Osteoblast (primary cell): ENCODE measurements around the gene ACY1. TPM values are rescaled to one million over a fixed set of nuclear protein-coding genes. Genes with fewer than 3 reads are reported as not detected.

Source experiments
- DNase-seq: peaks from one replicate; pipeline ENCODE4 v3.0.0; 2011; ENCODE audit warnings: low spot score, mixed read lengths; ENCODE audit not compliant: insufficient read length; ENCODE audit errors: missing footprints
- H2AFZ ChIP-seq: 2 replicates; pipeline ENCODE4 v1.6.0; 2011; ENCODE audit warnings: mild to moderate bottlenecking, low read length
- H3K27ac ChIP-seq: 2 replicates; pipeline ENCODE4 v1.5.1; 2011; ENCODE audit warnings: mild to moderate bottlenecking, low read depth, low read length, moderate library complexity
- H3K27me3 ChIP-seq: 2 replicates; pipeline ENCODE4 v1.6.0; 2012; ENCODE audit warnings: mild to moderate bottlenecking, control low read depth, inconsistent platforms, low read length, moderate library complexity; ENCODE audit not compliant: insufficient read depth
- H3K36me3 ChIP-seq: 2 replicates; pipeline ENCODE4 v1.5.1; 2011; ENCODE audit warnings: mild to moderate bottlenecking, low read length, control low read depth, moderate library complexity; ENCODE audit not compliant: insufficient read depth
- H3K4me1 ChIP-seq: 2 replicates; pipeline ENCODE4 v1.5.1; 2011; ENCODE audit warnings: mild to moderate bottlenecking, low read length, control low read depth, moderate library complexity; ENCODE audit not compliant: insufficient read depth
- H3K4me2 ChIP-seq: 2 replicates; pipeline ENCODE4 v1.6.0; 2011; ENCODE audit warnings: mild to moderate bottlenecking, low read length; ENCODE audit not compliant: insufficient read depth
- H3K4me3 ChIP-seq: fragments of 200-600 bp; sonication (generic); 3 replicates; pipeline ENCODE4 v1.5.1; 2012; ENCODE audit warnings: mild to moderate bottlenecking, low read length, inconsistent platforms; ENCODE audit not compliant: insufficient read depth
- H3K79me2 ChIP-seq: 2 replicates; pipeline ENCODE4 v1.6.0; 2012; ENCODE audit warnings: mild to moderate bottlenecking, low read length, control low read depth, inconsistent platforms; ENCODE audit not compliant: insufficient read depth
- H3K9me3 ChIP-seq: 2 replicates; pipeline ENCODE4 v1.5.1; 2011; ENCODE audit warnings: low read depth, low read length, control low read depth
- H4K20me1 ChIP-seq: 2 replicates; pipeline ENCODE4 v1.6.0; 2012; ENCODE audit warnings: mild to moderate bottlenecking, low read length, control low read depth; ENCODE audit not compliant: insufficient read depth
- total RNA-seq: library from RNA; depleted of rRNA; stranded (reverse); fragments of >200 nt; gene quantifications from 2 replicates; pipeline ENCODE4 v1.2.3, GENCODE V29; 2012
- TF ChIP-seq, protein P1 (sequence below): IDR thresholded peaks from 2 replicates; pipeline ENCODE4 v1.5.1; 2011; ENCODE audit warnings: mild to moderate bottlenecking, low read depth, low read length, moderate library complexity; ENCODE audit errors: extremely low read depth

Gene ACY1
- total RNA-seq, 1 donor, result 37.6 TPM

DNA sequence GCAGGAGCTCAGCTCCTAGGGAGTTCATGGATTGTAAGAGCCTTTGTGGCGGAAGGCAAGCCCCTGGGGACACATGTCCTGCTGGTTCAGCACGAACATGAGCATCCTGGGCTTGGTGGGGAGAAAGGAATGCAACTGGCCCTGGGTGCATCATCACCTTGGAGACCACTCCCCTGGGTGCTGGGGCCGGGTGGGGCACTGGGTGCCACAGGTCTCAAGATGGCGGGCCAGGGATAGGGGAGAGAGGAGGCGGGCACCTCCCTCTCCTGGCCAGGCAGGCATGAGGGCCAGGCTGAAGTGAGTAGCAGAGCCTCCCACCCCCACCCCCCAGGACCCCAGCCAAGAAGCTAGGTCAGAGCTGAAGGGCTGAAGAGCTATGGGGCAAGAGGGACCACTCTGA lies 16.8 kb upstream of the ACY1 start:
- Histone ChIP-seq H3K4me3 (peak overlapping the region; percentile 78), H3K27ac (no peak overlapping the region), H3K36me3 (no peaks in the 10 kb centered on the region), H3K9me3 (no peaks in the 10 kb centered on the region), H2AFZ (peak overlapping the region; percentile 51), H3K27me3 (no peaks in the 10 kb centered on the region), H4K20me1 (peaks cover 28% of the 10 kb centered on the region), H3K79me2 (peaks cover 14% of the 10 kb centered on the region), H3K4me2 (peak overlapping the region; percentile 92), H3K4me1 (peaks cover 9% of the 10 kb centered on the region)
- peak; percentile 73 for DNase-seq
- TF ChIP-seq, protein P1, sequence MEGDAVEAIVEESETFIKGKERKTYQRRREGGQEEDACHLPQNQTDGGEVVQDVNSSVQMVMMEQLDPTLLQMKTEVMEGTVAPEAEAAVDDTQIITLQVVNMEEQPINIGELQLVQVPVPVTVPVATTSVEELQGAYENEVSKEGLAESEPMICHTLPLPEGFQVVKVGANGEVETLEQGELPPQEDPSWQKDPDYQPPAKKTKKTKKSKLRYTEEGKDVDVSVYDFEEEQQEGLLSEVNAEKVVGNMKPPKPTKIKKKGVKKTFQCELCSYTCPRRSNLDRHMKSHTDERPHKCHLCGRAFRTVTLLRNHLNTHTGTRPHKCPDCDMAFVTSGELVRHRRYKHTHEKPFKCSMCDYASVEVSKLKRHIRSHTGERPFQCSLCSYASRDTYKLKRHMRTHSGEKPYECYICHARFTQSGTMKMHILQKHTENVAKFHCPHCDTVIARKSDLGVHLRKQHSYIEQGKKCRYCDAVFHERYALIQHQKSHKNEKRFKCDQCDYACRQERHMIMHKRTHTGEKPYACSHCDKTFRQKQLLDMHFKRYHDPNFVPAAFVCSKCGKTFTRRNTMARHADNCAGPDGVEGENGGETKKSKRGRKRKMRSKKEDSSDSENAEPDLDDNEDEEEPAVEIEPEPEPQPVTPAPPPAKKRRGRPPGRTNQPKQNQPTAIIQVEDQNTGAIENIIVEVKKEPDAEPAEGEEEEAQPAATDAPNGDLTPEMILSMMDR, result no peak

DNA sequence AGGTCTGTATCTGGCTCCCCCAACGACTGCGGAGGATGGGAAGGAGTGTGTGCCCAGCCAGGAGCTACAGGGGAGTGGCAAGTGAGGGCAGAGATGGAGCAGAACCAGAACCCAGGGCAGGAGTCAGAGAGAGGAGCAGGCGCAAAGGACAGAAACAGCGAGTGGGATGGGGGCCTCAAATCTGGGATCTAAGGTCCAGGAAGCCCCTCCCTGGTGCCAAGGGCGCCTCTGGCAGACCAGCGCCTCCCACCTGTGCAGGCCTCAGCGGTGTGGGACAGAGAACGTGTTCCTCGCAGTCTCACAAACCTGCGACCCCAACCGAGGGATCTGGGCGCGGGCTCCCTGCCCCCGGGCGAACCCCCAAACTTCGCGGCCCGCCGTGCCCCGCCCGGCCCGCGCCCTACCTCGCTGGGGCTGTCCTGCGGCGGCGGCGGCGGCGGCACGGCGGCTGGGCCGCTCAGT lies 16.4 kb upstream of the ACY1 start:
- no peak for DNase-seq
- Histone ChIP-seq H3K4me3 (peak overlapping the region; percentile 78), H3K9me3 (no peaks in the 10 kb centered on the region), H3K4me2 (peak overlapping the region; percentile 92), H3K27ac (no peak overlapping the region), H3K79me2 (peaks cover 15% of the 10 kb centered on the region), H3K4me1 (peaks cover 9% of the 10 kb centered on the region), H3K36me3 (no peaks in the 10 kb centered on the region), H2AFZ (peak overlapping the region; percentile 51), H4K20me1 (peaks cover 23% of the 10 kb centered on the region), H3K27me3 (no peaks in the 10 kb centered on the region)
- TF ChIP-seq, protein P1, result no peak

DNA sequence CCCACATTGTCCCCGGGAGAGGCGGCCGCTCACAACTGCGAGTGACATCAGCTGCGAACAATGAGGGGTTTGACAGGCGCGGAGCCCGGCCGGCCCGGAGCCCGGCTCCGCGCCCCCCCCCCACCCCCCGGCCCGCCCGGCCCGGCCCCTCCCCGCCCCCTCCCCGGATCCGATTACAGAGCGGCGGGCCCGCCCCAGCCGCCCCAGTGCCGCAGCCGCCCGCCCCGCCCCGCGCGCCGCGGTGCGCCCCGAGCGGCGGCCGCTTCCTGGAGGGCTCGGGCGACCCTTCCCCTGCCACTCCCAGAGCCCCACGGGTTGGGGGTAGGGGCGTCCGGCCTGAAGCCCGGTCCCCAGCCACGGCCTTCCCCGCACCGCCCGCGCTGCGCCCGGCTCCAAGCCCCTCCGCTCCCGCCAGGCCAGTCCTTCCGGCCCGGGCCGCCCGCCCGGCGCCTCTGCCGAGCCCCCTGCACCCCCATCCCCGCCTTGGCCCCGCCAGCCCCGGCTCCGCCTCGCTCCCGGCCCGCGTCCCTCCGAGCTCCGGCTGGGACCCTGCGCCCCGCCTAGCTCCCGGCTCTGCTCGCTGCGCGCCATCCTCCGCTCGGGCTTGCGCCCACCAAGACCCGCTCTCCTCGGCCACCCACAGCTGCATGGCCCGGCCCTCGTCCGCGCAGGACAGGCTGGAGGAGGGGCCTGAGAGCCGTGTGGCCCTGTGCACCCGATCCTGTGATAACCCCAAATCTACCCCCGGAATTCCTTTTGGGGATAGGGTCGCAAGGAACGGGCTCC lies 15.8 kb upstream of the ACY1 start, which contains the start of gene PCBP4:
Gene PCBP4, minus strand, starts transcription at position 71 of the 786 bp plus-strand sequence. CDS start 6,214 bp downstream, outside the sequence.
- TF ChIP-seq, protein P1, result no peak
- H3K79me2 ChIP-seq, result peaks cover 19% of the 10 kb centered on the region
- H4K20me1 ChIP-seq, result peaks cover 17% of the 10 kb centered on the region
- peak within 1 kb of the TSS; percentile 59 for H2AFZ ChIP-seq
- peak within 1 kb of the TSS; percentile 82 for H3K4me3 ChIP-seq
- peaks cover 9% of the 10 kb centered on the region for H3K4me1 ChIP-seq
- H3K4me2 ChIP-seq, result peak within 1 kb of the TSS; percentile 92
- H3K27me3 ChIP-seq, result no peaks in the 10 kb centered on the region
- peak; percentile 96 for DNase-seq
- H3K36me3 ChIP-seq, result no peaks in the 10 kb centered on the region
- peak within 1 kb of the TSS; percentile 12 for H3K27ac ChIP-seq
- no peaks in the 10 kb centered on the region for H3K9me3 ChIP-seq

DNA sequence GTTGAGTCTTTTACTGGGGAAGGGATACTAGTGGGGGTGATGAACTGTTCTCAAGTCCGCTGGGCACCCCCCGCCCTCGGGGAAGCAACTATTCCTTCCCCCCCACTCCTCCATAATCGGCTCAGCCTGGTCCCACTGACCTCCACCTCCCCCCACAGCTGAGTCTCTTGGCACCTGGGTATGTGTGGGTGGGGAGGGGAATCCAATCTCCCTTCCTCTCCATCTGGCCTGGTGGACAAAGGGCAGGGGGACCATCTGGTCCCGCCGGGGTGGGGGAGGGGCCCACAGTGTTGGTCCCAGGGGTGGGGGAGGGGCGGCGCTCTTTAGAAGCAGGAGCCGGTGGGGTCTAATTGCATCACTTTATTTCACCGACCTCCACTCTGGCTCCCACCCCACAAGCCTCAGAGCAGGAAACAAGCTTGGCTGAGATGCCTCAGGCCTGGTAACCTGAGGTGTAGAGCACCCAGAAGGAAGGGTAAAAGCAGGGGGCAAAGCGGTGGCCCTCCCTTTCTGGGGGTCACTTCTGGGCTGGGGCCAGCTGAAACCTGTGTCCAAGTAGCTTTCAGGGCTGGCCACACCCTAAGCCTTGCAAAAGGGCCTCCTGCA lies 15.1 kb upstream of the ACY1 start:
- peak overlapping the region; percentile 91 for H3K4me2 ChIP-seq
- peak overlapping the region; percentile 59 for H2AFZ ChIP-seq
- H3K36me3 ChIP-seq, result no peaks in the 10 kb centered on the region
- H4K20me1 ChIP-seq, result peaks cover 17% of the 10 kb centered on the region
- H3K27ac ChIP-seq, result peak overlapping the region; percentile 12
- H3K4me3 ChIP-seq, result peak overlapping the region; percentile 82
- H3K27me3 ChIP-seq, result no peaks in the 10 kb centered on the region
- TF ChIP-seq, protein P1, result no peak
- peak; percentile 83 for DNase-seq
- peaks cover 11% of the 10 kb centered on the region for H3K4me1 ChIP-seq
- H3K9me3 ChIP-seq, result no peaks in the 10 kb centered on the region
- peaks cover 20% of the 10 kb centered on the region for H3K79me2 ChIP-seq
